ENCODE results near the gene C2orf49. TPM values are rescaled to one million over a fixed set of nuclear protein-coding genes. Genes with fewer than 3 reads are reported as not detected.

The C2orf49 gene
- total RNA-seq, 1 donor from 2014 or later = 25.5 TPM

- DNase-seq = no peak
- no peaks in the 10 kb centered on the region for H3K9me3 Mint-ChIP-seq
- H3K27me3 Mint-ChIP-seq = no peaks in the 10 kb centered on the region
- H3K27ac Mint-ChIP-seq = no peak overlapping the region
- H3K4me1 Mint-ChIP-seq = peaks cover 17% of the 10 kb centered on the region
- intact Hi-C loops (cut with micrococcal nuclease) = no loop called here
- no peaks in the 10 kb centered on the region for H3K36me3 Mint-ChIP-seq (ENCODE audit: low read depth)
- H3K4me3 Mint-ChIP-seq = no peak overlapping the region
Observed at GRCh38 chr2:105376010-105376409, 38.7 kb downstream of the C2orf49 start.

DNA sequence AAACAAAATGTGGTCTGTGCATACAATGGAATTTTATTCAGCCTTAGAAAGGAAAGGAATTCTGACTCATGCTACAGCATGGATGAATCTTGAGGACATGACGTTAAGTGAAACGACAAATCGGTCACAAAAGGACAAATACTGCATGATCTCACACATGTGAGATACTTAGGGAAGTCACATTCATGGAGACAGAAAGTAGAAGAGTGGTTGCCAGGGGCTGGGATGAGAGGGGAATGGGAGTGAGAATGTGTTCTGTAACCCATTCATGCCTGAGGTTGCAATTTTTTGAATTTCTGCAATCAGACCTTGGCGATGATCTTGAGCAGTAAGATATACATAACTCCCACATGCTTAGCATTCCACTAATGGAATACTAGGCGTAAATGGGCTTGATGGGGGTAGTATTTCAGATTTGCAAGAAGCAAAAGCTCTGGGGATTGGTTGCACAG is 39.5 kb downstream of the C2orf49 start:
- DNase-seq = no peak
- no peak overlapping the region for H3K27ac Mint-ChIP-seq
- no peaks in the 10 kb centered on the region for H3K27me3 Mint-ChIP-seq
- H3K4me1 Mint-ChIP-seq = peaks cover 17% of the 10 kb centered on the region
- no peaks in the 10 kb centered on the region for H3K9me3 Mint-ChIP-seq
- H3K36me3 Mint-ChIP-seq (ENCODE audit: low read depth) = no peaks in the 10 kb centered on the region
- no peak overlapping the region for H3K4me3 Mint-ChIP-seq
- intact Hi-C loops (cut with micrococcal nuclease) = no loop called here

DNA sequence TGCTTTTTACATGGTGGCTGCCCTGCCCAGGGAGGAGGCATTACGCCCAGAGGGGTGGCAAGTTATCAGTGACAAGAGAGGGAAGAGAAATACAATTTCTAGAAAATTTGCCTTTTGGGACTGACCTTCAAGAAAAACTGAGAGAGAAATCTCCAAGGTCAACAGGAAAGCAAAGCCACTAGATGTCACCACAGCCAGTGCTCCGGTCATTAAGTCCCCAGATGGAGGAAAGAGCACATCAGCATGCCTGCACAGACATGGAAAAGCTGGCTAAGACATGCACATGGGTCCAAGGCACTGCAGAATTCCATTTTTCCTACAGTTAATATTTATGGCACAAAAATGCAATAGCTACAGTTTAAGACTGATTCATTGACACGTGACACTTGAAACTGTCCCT is 40.5 kb downstream of the C2orf49 start:
- H3K4me1 Mint-ChIP-seq = peaks cover 17% of the 10 kb centered on the region
- H3K9me3 Mint-ChIP-seq = no peaks in the 10 kb centered on the region
- no peaks in the 10 kb centered on the region for H3K36me3 Mint-ChIP-seq (ENCODE audit: low read depth)
- DNase-seq = no peak
- H3K27ac Mint-ChIP-seq = no peak overlapping the region
- H3K27me3 Mint-ChIP-seq = no peaks in the 10 kb centered on the region
- H3K4me3 Mint-ChIP-seq = no peak overlapping the region
- intact Hi-C loops (cut with micrococcal nuclease) = no loop called here

DNA sequence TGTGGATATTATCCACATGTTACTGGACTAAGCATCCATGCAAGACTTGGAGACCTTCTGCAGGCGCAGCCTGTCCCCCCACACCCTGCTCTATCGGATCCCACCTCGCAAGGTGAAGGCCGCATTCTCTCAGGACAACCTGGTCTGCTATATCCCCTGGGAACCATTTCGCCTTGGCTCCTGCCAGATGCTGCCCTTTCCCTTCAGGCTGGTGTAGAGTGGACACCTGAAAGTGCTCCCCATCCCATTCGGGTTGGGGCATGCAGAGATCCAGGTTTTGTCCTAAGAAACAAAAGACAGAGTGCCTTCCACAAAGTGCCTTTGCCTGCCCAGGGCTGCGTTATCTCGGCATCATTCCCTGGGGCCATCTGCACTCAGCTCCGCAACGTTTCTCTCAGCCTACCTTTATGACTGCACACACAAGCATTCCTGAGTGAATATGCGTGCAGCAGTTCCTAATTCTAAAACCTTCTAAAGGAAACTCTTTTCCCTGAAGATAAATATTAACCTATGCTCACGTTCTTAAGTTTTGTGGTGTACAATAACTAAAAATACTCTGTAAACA is 41.0 kb downstream of the C2orf49 start:
- Mint-ChIP-seq H3K27ac (no peak overlapping the region), H3K36me3 (ENCODE audit: low read depth) (no peaks in the 10 kb centered on the region), H3K4me3 (no peak overlapping the region), H3K4me1 (peaks cover 15% of the 10 kb centered on the region), H3K9me3 (no peaks in the 10 kb centered on the region), H3K27me3 (no peaks in the 10 kb centered on the region)
- intact Hi-C loops (cut with micrococcal nuclease) = no loop called here
- DNase-seq = no peak

DNA sequence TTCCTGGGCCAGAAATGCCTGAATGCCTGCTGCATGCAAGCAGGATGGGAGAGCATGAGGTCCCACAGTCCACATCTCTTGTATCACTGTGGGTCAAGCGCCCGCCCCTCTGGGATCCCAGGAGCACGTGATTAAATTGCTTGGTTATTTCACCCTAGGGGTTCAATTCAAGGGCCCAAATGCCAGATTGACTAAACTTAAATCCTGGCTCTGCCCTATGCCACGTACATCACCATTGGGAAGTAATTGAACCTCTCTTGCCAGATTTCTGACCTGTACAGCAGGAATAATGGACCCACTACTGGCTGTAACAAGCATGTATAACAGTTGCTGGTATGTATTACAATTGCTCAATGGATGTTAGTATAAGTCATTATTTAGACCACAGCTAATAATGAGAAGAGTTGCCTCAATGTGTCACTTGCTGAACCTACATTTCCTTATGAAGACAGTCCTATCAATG is 41.6 kb downstream of the C2orf49 start:
- H3K36me3 Mint-ChIP-seq (ENCODE audit: low read depth) = no peaks in the 10 kb centered on the region
- intact Hi-C loops (cut with micrococcal nuclease) = no loop called here
- H3K27ac Mint-ChIP-seq = no peak overlapping the region
- no peaks in the 10 kb centered on the region for H3K27me3 Mint-ChIP-seq
- no peak overlapping the region for H3K4me3 Mint-ChIP-seq
- no peaks in the 10 kb centered on the region for H3K9me3 Mint-ChIP-seq
- peaks cover 9% of the 10 kb centered on the region for H3K4me1 Mint-ChIP-seq
- no peak for DNase-seq

DNA sequence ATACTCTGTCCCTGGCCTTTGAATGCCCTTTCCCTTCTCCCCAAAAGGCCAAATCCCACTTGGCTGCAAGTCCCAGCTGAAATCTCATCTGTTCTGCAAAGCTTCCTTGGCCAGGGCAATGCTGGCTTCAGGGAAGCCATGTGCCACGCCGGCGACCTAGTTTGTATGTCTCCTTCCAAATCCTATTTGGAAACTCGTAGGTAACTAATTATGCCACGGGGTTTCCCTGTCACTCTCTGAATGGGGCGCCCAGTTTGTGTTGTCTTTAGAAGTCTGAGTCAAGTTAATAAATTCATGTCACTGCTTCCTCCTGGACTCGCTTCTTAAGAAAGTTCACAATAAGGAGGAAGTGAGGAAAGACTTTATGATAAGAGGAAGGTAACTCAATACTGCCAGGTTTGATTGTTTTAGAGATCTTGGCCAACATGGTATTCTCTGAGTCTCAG is 42.4 kb downstream of the C2orf49 start:
- intact Hi-C loops (cut with micrococcal nuclease) = no loop called here
- Mint-ChIP-seq H3K27ac (no peak overlapping the region), H3K27me3 (no peaks in the 10 kb centered on the region), H3K4me1 (peaks cover 6% of the 10 kb centered on the region), H3K36me3 (ENCODE audit: low read depth) (no peaks in the 10 kb centered on the region), H3K4me3 (no peak overlapping the region), H3K9me3 (no peaks in the 10 kb centered on the region)
- DNase-seq = no peak

DNA sequence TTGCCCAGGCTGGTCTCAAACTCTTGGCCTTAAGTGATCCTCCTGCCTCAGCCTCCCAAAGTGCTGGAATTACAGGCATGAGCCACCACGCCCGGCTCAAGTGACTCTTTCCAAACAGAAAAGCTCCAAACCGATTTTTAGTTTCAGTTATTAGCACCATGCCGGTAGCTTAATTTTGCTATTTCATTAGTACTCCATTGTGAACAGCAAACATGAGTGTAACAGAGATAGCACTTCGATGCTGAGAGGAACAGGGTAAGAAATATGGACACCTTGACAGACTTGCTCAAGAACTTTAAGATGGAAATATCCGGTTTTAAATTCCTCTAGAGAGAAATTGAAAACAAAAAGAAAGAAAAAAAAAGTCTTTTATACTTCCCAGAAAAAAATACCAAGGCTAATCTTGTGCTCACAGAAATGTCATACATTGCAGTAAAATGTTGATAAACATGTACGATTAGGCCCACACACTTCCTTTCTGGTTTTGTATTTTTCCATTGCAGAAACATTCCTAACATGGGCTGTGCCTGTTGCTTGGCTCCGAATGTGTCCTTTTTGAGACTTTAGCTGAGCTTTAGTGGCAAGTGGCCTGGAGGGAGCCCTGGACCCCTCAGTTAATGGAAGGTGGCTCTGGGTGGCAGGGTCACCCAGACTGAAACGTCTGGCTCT is 43.2 kb downstream of the C2orf49 start:
- H3K27me3 Mint-ChIP-seq = no peaks in the 10 kb centered on the region
- intact Hi-C loops (cut with micrococcal nuclease) = no loop called here

DNA sequence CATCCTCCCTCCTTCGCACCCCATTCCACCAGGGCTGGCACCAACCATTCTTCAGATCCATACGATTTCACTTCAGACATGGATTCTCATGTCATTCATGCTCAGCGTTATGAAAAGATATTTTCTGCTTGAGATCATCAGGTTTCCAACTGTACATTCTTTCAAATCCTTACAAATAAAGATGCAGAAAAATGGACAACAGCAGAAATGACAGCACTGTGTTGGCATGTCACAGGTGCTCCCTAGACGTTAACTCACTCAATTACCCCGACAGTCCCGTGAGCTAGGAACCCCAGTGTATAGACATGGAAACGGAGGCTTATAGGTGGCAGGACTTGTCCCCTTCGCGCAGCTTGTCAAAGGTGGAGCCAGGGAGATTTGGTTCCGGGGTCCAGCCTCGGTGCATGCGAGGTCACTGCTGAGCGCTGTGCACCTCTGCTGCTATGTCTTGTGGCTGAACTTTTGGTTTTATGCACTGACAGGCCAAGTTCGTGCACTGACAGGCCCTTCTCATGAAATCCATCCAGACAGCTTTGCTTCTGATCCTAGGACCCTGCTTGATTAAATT is 43.8 kb downstream of the C2orf49 start:
- Mint-ChIP-seq H3K4me1 (peaks cover 6% of the 10 kb centered on the region), H3K9me3 (no peaks in the 10 kb centered on the region), H3K4me3 (no peak overlapping the region), H3K36me3 (ENCODE audit: low read depth) (no peaks in the 10 kb centered on the region), H3K27me3 (no peaks in the 10 kb centered on the region), H3K27ac (no peak overlapping the region)
- intact Hi-C loops (cut with micrococcal nuclease) = no loop called here
- no peak for DNase-seq

More for the DNA sequence above, 43.2 kb downstream of the C2orf49 start:
- peaks cover 6% of the 10 kb centered on the region for H3K4me1 Mint-ChIP-seq
- DNase-seq = no peak
- H3K9me3 Mint-ChIP-seq = no peaks in the 10 kb centered on the region
- H3K4me3 Mint-ChIP-seq = no peak overlapping the region
- no peaks in the 10 kb centered on the region for H3K36me3 Mint-ChIP-seq (ENCODE audit: low read depth)
- no peak overlapping the region for H3K27ac Mint-ChIP-seq

GRCh38 chr2:105382177-105382576 is 44.8 kb downstream of the C2orf49 start:
- no peak overlapping the region for H3K27ac Mint-ChIP-seq
- H3K4me1 Mint-ChIP-seq = peaks cover 6% of the 10 kb centered on the region
- DNase-seq = no peak
- no peaks in the 10 kb centered on the region for H3K9me3 Mint-ChIP-seq
- no peaks in the 10 kb centered on the region for H3K36me3 Mint-ChIP-seq (ENCODE audit: low read depth)
- no peak overlapping the region for H3K4me3 Mint-ChIP-seq
- no peaks in the 10 kb centered on the region for H3K27me3 Mint-ChIP-seq
- intact Hi-C loops (cut with micrococcal nuclease) = no loop called here

GRCh38 chr2:105383432-105384166 is 46.3 kb downstream of the C2orf49 start:
- DNase-seq = no peak
- Mint-ChIP-seq H3K4me3 (no peak overlapping the region), H3K36me3 (ENCODE audit: low read depth) (no peaks in the 10 kb centered on the region), H3K9me3 (no peaks in the 10 kb centered on the region), H3K27me3 (no peaks in the 10 kb centered on the region), H3K27ac (no peak overlapping the region), H3K4me1 (peaks cover 6% of the 10 kb centered on the region)
- intact Hi-C loops (cut with micrococcal nuclease) = no loop called here

DNA sequence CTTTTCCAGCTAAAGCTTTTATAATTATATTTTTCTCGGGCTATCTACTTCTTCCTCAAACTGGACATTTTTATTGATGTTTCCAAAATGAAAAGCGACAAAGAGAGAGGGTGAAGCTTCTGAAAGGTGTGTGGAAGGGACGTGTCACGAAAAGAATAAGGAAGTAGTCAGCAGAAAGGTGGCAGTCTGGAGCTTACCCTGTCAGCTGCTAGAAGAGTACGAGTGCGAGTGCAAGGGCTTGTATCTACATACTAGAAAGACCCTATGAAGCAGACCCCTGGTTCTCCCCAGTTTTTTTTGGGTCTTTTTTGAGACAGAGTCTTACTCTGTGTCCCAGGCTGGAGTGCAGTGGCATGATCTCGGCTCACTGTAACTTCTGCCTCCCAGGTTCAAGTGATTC is 46.9 kb downstream of the C2orf49 start:
- H3K36me3 Mint-ChIP-seq (ENCODE audit: low read depth) = no peaks in the 10 kb centered on the region
- H3K27me3 Mint-ChIP-seq = no peaks in the 10 kb centered on the region
- peaks cover 6% of the 10 kb centered on the region for H3K4me1 Mint-ChIP-seq
- no peak overlapping the region for H3K4me3 Mint-ChIP-seq
- no peak for DNase-seq
- intact Hi-C loops (cut with micrococcal nuclease) = no loop called here
- H3K27ac Mint-ChIP-seq = no peak overlapping the region
- H3K9me3 Mint-ChIP-seq = no peaks in the 10 kb centered on the region

GRCh38 chr2:105384861-105385260 is 47.5 kb downstream of the C2orf49 start:
- Mint-ChIP-seq H3K4me1 (peaks cover 6% of the 10 kb centered on the region), H3K27ac (no peak overlapping the region), H3K4me3 (no peak overlapping the region)

DNA sequence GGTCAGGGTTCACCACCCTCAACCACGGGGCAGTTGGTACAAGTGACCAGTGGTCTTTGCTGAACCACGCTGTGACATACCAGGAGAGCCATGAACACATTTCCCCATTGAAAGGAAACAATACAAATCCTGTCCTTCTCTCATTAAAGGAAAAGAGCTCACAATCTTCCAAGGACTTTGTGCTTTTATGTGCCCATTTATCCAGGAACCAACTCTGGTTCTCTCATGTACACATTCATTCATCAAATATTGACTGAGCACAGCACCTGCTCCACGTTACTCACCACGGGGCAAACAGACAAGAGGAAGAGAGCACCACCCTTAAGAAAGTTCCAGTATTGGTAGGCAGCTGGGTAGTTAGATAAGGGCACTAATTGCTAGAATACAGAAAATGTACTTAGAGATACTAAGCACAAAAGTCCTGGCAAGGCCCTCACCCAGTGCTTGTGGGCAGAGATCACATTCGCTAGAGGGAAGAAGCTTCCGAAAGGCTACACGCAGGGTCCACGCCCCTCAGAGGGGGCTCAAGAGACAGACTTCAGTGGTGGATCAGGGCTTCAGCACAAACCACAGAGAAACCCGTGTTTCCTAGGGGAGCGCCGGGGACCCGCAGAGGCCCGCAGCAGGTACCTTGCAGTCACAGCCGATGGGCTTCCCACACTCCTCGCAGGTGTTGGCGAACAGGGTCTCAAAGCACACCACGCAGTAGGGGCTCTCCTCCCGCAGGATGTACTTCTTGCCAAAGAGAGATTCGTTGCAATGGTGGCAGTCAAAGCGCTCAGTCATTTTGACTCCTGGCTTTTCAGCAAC is 48.6 kb downstream of the C2orf49 start:
- Mint-ChIP-seq H3K27me3 (no peaks in the 10 kb centered on the region), H3K27ac (no peak overlapping the region), H3K36me3 (ENCODE audit: low read depth) (no peaks in the 10 kb centered on the region), H3K4me1 (peaks cover 1% of the 10 kb centered on the region), H3K9me3 (no peaks in the 10 kb centered on the region), H3K4me3 (no peak overlapping the region)
- no peak for DNase-seq
- intact Hi-C loops (cut with micrococcal nuclease) = no loop called here

More at GRCh38 chr2:105384861-105385260, 47.5 kb downstream of the C2orf49 start:
- H3K27me3 Mint-ChIP-seq = no peaks in the 10 kb centered on the region
- no peaks in the 10 kb centered on the region for H3K36me3 Mint-ChIP-seq (ENCODE audit: low read depth)
- intact Hi-C loops (cut with micrococcal nuclease) = no loop called here
- H3K9me3 Mint-ChIP-seq = no peaks in the 10 kb centered on the region
- DNase-seq = no peak

Data from activated CD4-positive, alpha-beta T cell treated with anti-CD3 and anti-CD28 coated beads, Interleukin-2, amount 10 ng/mL, durations not matched to agents 24 days and 14 days (primary cell).